HEK293 (cell line): ENCODE results near the gene DMKN.

Experiments used
- ZNF792 ChIP-seq: fragments of 450-650 bp; formaldehyde crosslinking; IDR thresholded peaks from 2 replicates; pipeline ENCODE4 v1.5.1; 2016; ENCODE audit warnings: missing biosample characterization, missing genetic modification characterization
- TF ChIP-seq, protein P1 (sequence below): fragments of 450-650 bp; formaldehyde crosslinking; IDR thresholded peaks from 2 replicates; pipeline ENCODE4 v1.5.1; 2016; ENCODE audit warnings: missing biosample characterization, missing genetic modification characterization
- TF ChIP-seq, protein P2 (sequence below): fragments of 450-650 bp; formaldehyde crosslinking; IDR thresholded peaks from 2 replicates; pipeline ENCODE4 v1.5.1; 2016; ENCODE audit warnings: missing biosample characterization, missing genetic modification characterization

GRCh38 chr19:35513628-35514281 lies at the start of gene DMKN:
- TF ChIP-seq, protein P1, sequence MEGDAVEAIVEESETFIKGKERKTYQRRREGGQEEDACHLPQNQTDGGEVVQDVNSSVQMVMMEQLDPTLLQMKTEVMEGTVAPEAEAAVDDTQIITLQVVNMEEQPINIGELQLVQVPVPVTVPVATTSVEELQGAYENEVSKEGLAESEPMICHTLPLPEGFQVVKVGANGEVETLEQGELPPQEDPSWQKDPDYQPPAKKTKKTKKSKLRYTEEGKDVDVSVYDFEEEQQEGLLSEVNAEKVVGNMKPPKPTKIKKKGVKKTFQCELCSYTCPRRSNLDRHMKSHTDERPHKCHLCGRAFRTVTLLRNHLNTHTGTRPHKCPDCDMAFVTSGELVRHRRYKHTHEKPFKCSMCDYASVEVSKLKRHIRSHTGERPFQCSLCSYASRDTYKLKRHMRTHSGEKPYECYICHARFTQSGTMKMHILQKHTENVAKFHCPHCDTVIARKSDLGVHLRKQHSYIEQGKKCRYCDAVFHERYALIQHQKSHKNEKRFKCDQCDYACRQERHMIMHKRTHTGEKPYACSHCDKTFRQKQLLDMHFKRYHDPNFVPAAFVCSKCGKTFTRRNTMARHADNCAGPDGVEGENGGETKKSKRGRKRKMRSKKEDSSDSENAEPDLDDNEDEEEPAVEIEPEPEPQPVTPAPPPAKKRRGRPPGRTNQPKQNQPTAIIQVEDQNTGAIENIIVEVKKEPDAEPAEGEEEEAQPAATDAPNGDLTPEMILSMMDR: peak; percentile 34; the same call in 1 of the 2 replicates
- TF ChIP-seq ZNF792 (tag by site-specific recombination): no peak
- TF ChIP-seq, protein P2, sequence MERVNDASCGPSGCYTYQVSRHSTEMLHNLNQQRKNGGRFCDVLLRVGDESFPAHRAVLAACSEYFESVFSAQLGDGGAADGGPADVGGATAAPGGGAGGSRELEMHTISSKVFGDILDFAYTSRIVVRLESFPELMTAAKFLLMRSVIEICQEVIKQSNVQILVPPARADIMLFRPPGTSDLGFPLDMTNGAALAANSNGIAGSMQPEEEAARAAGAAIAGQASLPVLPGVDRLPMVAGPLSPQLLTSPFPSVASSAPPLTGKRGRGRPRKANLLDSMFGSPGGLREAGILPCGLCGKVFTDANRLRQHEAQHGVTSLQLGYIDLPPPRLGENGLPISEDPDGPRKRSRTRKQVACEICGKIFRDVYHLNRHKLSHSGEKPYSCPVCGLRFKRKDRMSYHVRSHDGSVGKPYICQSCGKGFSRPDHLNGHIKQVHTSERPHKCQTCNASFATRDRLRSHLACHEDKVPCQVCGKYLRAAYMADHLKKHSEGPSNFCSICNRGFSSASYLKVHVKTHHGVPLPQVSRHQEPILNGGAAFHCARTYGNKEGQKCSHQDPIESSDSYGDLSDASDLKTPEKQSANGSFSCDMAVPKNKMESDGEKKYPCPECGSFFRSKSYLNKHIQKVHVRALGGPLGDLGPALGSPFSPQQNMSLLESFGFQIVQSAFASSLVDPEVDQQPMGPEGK (tag by site-specific recombination): no peak
